K562 (cell line): ENCODE data around the gene PPP4R1. TPM values are rescaled to one million over a fixed set of nuclear protein-coding genes. Genes with fewer than 3 reads are reported as not detected.

ENCODE experiments used
- ZFX ChIP-seq: sonication (generic); formaldehyde crosslinking; IDR thresholded peaks from 2 replicates; pipeline ENCODE4 v1.8.0; 2022; ENCODE audit warnings: mild to moderate bottlenecking, missing genetic modification reagents, moderate library complexity
- polyA plus RNA-seq, 8 experiments: library from polyadenylated mRNA; depleted of rRNA in 4 of 8; stranded (reverse) in 5 of 8; unstranded in 3 of 8; fragments of >200 nt; fragmentation: Nextera tagmentation in 2 of 8; fragmentation: Illumina TruSeq in 1 of 8; extraction: Ambion mirVana in 2 of 8; extraction: Trizol in 1 of 8; gene quantifications; 2 replicates each; pipeline versions ENCODE4 v1.2.1 to v1.2.3, GENCODE V29; 2011 to 2014; ENCODE audit warnings: inconsistent platforms in 1 of 8, missing spikeins in 1 of 8
- total RNA-seq, 7 experiments: library from RNA; depleted of rRNA in 6 of 7; stranded (reverse); fragments of >200 nt in 6 of 7; fragmentation: Illumina TruSeq in 2 of 7; extraction: Trizol in 2 of 7; gene quantifications; 2 replicates each; pipeline versions ENCODE4 v1.2.1 to v1.2.3, GENCODE V29; 2011 to 2021; ENCODE audit warnings: low replicate concordance in 1 of 7
- TF ChIP-seq, protein P1 (sequence below), 2 experiments: fragments of 450-650 bp; formaldehyde crosslinking in 1 of 2; IDR thresholded peaks; 2 replicates each; pipeline versions ENCODE4 v1.4.0 to v1.6.1; 2014 to 2020; ENCODE audit warnings: mild to moderate bottlenecking in 2 of 2, borderline replicate concordance in 1 of 2, low read depth in 1 of 2
- TF ChIP-seq, protein P2 (sequence below), 3 experiments: IDR thresholded peaks in 2 of 3; conservative IDR thresholded peaks in 1 of 3; 2 replicates each; pipeline ENCODE4 v1.5.1; 2011 to 2012; ENCODE audit warnings: low read length in 3 of 3, mild to moderate bottlenecking in 3 of 3, control low read depth in 2 of 3, improper control_type of control experiment in 1 of 3, inconsistent platforms in 1 of 3, low read depth in 1 of 3, mixed read lengths in 1 of 3, moderate library complexity in 1 of 3; ENCODE audit not compliant: insufficient read depth in 2 of 3

Gene PPP4R1
- total and polyA plus RNA-seq, 9 of the 15 experiments (the other 6 are each of a cell fraction or from before 2014, with no cell fraction given), result 23.5 to 136 (median 84.5) TPM

DNA sequence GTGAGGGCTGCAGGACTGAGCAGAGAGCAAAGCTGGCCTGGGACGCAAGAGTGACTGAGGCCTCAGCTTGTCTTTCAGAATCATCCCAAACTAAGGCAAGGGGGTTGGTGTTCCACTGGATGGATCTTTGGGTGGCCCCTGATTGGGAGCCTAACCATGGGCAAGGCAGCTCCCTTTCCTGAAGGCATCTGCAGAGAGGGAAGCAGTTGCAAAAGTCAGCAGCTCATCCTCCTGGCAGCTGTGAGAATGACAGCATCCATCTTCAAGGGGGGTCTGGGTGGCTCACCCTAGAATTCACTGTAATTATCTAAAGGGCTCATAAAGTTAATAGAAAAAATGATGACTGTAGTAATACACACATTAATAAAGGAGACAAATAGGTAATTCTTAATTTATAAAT, 47.2 kb upstream of the PPP4R1 start (continued):
- TF ChIP-seq, protein P1, sequence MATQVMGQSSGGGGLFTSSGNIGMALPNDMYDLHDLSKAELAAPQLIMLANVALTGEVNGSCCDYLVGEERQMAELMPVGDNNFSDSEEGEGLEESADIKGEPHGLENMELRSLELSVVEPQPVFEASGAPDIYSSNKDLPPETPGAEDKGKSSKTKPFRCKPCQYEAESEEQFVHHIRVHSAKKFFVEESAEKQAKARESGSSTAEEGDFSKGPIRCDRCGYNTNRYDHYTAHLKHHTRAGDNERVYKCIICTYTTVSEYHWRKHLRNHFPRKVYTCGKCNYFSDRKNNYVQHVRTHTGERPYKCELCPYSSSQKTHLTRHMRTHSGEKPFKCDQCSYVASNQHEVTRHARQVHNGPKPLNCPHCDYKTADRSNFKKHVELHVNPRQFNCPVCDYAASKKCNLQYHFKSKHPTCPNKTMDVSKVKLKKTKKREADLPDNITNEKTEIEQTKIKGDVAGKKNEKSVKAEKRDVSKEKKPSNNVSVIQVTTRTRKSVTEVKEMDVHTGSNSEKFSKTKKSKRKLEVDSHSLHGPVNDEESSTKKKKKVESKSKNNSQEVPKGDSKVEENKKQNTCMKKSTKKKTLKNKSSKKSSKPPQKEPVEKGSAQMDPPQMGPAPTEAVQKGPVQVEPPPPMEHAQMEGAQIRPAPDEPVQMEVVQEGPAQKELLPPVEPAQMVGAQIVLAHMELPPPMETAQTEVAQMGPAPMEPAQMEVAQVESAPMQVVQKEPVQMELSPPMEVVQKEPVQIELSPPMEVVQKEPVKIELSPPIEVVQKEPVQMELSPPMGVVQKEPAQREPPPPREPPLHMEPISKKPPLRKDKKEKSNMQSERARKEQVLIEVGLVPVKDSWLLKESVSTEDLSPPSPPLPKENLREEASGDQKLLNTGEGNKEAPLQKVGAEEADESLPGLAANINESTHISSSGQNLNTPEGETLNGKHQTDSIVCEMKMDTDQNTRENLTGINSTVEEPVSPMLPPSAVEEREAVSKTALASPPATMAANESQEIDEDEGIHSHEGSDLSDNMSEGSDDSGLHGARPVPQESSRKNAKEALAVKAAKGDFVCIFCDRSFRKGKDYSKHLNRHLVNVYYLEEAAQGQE (IDR thresholded peaks at IDR 0.05; ENCODE audit: borderline replicate concordance), result peak; percentile 46; the same call in 1 of the 2 replicates
- TF ChIP-seq, protein P1 (CRISPR knock-in tag; IDR thresholded peaks at IDR 0.05; ENCODE audit: low read depth), result no peak
- TF ChIP-seq, protein P2, sequence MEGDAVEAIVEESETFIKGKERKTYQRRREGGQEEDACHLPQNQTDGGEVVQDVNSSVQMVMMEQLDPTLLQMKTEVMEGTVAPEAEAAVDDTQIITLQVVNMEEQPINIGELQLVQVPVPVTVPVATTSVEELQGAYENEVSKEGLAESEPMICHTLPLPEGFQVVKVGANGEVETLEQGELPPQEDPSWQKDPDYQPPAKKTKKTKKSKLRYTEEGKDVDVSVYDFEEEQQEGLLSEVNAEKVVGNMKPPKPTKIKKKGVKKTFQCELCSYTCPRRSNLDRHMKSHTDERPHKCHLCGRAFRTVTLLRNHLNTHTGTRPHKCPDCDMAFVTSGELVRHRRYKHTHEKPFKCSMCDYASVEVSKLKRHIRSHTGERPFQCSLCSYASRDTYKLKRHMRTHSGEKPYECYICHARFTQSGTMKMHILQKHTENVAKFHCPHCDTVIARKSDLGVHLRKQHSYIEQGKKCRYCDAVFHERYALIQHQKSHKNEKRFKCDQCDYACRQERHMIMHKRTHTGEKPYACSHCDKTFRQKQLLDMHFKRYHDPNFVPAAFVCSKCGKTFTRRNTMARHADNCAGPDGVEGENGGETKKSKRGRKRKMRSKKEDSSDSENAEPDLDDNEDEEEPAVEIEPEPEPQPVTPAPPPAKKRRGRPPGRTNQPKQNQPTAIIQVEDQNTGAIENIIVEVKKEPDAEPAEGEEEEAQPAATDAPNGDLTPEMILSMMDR (IDR thresholded peaks at IDR 0.05 in 2 of 3, conservative IDR thresholded peaks at IDR 0.05 in 1 of 3; ENCODE audit: insufficient read depth in 2 of 3, low read depth in 1 of 3, low read length in 3 of 3), result peak; percentile 55 to 63 (median 58)
- no peak for TF ChIP-seq ZFX (CRISPR knock-in tag)
